Muscle layer of colon (tissue), 2 donors: ENCODE measurements around the gene ERBB2.

ENCODE experiments used
- H3K27ac ChIP-seq: one replicate; pipeline ENCODE4 v1.7.0; 2013; ENCODE audit warnings: low read depth, mild to moderate bottlenecking, low read length, moderate library complexity
- H3K27me3 ChIP-seq, 2 donors: one replicate each; pipeline ENCODE4 v1.7.0; 2013; ENCODE audit warnings: low read length in 2 of 2, mild to moderate bottlenecking in 2 of 2; ENCODE audit not compliant: insufficient read depth in 2 of 2, control insufficient read depth in 1 of 2
- H3K36me3 ChIP-seq: one replicate; pipeline ENCODE4 v1.7.0; 2013; ENCODE audit warnings: mild to moderate bottlenecking, low read length; ENCODE audit not compliant: insufficient read depth
- H3K4me1 ChIP-seq: one replicate; pipeline ENCODE4 v1.7.0; 2013; ENCODE audit warnings: mild to moderate bottlenecking, low read length; ENCODE audit not compliant: insufficient read depth
- H3K4me3 ChIP-seq, 2 donors: one replicate each; pipeline ENCODE4 v1.7.0; 2013; ENCODE audit warnings: low read length in 2 of 2, low read depth in 1 of 2, mild to moderate bottlenecking in 1 of 2, moderate library complexity in 1 of 2
- H3K9ac ChIP-seq: one replicate; pipeline ENCODE4 v1.7.0; 2013; ENCODE audit warnings: low read length
- H3K9me3 ChIP-seq: one replicate; pipeline ENCODE4 v1.7.0; 2013; ENCODE audit warnings: mild to moderate bottlenecking, low read length
- donor health status: abdominal sarcoma.
- donor health status: Adenocarcinoma of cecum.

The ERBB2 gene

DNA sequence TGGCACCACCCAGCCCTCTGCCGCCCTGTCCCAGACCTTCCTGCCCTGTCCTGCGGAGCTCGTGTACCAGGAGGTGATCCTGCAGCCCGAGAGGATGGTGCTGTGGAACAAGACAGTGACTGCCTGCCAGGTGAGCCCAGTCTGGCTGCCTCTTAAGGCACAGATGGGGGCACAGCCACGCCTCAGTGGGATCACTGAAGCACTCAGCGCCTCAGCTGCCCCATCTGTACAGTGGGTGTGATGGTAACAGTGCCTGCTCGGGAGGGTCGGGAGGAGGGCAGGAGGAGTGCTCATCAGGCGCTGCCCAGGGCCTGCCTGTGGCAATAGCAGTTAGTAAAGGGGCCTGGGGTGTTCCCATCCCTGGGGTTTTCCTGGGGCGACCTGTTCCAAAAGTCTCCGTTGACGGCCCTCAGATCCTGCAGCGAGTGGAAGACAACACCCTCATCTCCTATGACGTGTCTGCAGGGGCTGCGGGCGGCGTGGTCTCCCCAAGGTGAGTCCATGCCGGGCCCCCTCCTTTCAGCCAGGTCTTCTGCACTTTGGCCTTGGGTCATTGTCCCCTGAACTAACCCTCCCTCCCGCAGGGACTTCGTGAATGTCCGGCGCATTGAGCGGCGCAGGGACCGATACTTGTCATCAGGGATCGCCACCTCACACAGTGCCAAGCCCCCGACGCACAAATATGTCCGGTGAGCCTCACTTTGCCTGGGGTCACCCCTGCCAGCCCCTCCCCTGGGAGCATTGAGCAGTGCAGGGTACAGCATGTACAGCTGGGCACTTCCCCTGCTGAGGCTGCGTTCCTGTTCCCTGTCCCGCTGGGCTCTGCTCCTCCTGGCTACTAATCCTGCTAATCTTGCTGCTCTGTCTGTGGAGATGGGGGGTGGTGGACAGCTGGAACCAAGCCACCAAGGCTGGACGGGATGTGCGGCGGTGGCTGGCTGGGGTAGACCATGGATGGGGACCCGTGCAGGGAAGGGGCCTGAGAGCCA, 39.2 kb upstream of the ERBB2 start:
- no peak overlapping the region for H3K27ac ChIP-seq
- no peak overlapping the region for H3K9ac ChIP-seq
- H3K36me3 ChIP-seq: peaks cover 29% of the 10 kb centered on the region
- no peaks in the 10 kb centered on the region for H3K4me1 ChIP-seq
- peaks cover 0 to 10% of the 10 kb centered on the region in 2 donors for H3K27me3 ChIP-seq
- no peaks in the 10 kb centered on the region for H3K9me3 ChIP-seq
- no peak overlapping the region for H3K4me3 ChIP-seq

- Histone ChIP-seq H3K4me3 (no peak overlapping the region), H3K36me3 (peaks cover 29% of the 10 kb centered on the region), H3K27ac (no peak overlapping the region), H3K4me1 (no peaks in the 10 kb centered on the region), H3K9me3 (no peaks in the 10 kb centered on the region), H3K9ac (no peak overlapping the region), H3K27me3 (peaks cover 6 to 22% of the 10 kb centered on the region in 2 donors)
Measured at GRCh38 chr17:39661744-39662541, 37.9 kb upstream of the ERBB2 start.

DNA sequence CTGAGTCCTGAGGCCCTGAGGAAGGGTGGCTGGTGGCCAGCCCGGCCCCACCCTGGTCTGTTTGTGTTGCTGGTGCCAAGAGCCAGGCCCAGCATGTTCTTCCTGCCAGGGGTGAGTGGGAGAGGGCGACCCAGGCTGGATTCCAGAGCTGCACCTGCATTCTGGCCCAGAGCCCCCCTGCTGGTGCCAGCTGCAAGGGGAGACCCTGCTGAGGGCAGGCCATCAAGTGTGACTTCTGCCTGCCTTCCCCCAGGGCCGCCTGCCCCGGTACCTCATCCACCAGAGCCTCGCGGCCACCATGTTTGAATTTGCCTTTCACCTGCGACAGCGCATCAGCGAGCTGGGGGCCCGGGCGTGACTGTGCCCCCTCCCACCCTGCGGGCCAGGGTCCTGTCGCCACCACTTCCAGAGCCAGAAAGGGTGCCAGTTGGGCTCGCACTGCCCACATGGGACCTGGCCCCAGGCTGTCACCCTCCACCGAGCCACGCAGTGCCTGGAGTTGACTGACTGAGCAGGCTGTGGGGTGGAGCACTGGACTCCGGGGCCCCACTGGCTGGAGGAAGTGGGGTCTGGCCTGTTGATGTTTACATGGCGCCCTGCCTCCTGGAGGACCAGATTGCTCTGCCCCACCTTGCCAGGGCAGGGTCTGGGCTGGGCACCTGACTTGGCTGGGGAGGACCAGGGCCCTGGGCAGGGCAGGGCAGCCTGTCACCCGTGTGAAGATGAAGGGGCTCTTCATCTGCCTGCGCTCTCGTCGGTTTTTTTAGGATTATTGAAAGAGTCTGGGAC, 37.1 kb upstream of the ERBB2 start:
- H3K36me3 ChIP-seq: peaks cover 27% of the 10 kb centered on the region

DNA sequence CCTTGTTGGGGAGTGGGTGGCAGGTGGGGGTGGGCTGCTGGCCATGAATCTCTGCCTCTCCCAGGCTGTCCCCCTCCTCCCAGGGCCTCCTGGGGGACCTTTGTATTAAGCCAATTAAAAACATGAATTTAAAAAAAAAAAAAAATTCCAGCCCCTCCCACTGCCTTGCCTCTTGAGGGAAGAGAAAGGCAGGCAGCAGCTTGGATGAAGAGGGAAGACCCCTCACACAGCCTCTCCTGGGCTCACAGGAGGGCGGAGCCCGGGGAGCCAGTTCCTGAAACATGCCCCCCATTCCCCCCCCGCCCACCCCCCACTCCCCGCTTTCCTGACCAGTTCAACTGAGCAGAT, 36.5 kb upstream of the ERBB2 start:
- H3K27me3 ChIP-seq: peaks cover 11 to 35% of the 10 kb centered on the region in 2 donors
- no peak overlapping the region for H3K27ac ChIP-seq
- H3K4me3 ChIP-seq: no peak overlapping the region
- peaks cover 2% of the 10 kb centered on the region for H3K4me1 ChIP-seq
- H3K9me3 ChIP-seq: no peaks in the 10 kb centered on the region
- peaks cover 22% of the 10 kb centered on the region for H3K36me3 ChIP-seq
- no peak overlapping the region for H3K9ac ChIP-seq

More for the DNA sequence above, 37.1 kb upstream of the ERBB2 start:
- no peak overlapping the region for H3K27ac ChIP-seq
- H3K9me3 ChIP-seq: no peaks in the 10 kb centered on the region
- H3K4me3 ChIP-seq: no peak overlapping the region
- peaks cover 11 to 30% of the 10 kb centered on the region in 2 donors for H3K27me3 ChIP-seq
- H3K9ac ChIP-seq: no peak overlapping the region
- H3K4me1 ChIP-seq: no peaks in the 10 kb centered on the region

DNA sequence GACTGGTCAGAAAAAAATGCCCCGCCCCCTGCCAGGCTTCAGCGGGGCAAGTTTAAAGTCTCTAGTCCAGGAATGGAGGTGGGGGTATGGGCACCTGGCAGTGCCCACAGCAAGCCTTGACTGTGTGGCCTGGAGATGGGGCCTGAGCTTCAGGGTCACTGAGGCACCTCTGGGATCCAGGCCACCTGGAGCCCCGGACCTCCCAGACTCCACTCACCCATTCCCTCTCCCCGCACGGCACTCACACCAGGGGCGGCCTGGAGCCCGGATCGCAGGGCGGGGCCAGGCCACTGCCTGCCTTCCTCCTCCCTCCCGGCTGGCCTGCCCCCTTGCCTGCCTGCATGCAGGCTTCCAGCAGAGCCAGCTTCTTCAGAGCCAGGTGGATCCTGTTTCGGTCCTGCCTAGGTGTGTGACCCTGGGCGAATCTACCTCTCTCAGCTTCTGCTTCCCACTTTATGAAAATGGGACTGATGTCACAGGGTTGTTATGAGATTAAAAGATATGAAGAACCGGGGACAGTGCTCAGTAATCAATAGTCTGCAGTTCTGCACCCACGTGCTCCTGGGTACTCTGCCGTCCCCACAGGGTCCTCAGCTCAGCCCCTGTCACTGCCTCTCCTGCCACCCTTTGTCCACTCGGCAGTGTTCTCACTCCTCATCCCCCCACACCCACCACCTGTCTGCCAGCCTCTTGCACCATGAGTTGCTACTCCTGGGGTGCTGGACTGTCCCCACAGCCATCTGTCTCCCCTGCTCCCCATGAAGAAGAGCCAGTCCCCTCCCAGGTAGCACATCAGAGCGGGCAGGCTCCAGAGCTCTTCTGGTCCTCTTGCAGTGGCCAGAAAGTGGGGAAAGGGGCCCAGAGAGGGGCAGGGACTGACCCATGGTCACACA, 35.9 kb upstream of the ERBB2 start:
- H3K36me3 ChIP-seq: peaks cover 20% of the 10 kb centered on the region
- H3K4me1 ChIP-seq: peaks cover 6% of the 10 kb centered on the region
- no peak overlapping the region for H3K27ac ChIP-seq

GRCh38 chr17:39664581-39665561, 35.0 kb upstream of the ERBB2 start, which contains the start of gene TCAP:
Gene TCAP (plus strand): TSS chr17:39665349. CDS start chr17:39665360, 11 bp downstream.
- Histone ChIP-seq H3K27me3 (peaks cover 16 to 50% of the 10 kb centered on the region in 2 donors), H3K27ac (no peak within 1 kb of the TSS), H3K36me3 (peaks cover 19% of the 10 kb centered on the region), H3K9ac (no peak within 1 kb of the TSS), H3K4me1 (peaks cover 6% of the 10 kb centered on the region), H3K4me3 (no peak within 1 kb of the TSS), H3K9me3 (no peaks in the 10 kb centered on the region)

More for the DNA sequence above, 35.9 kb upstream of the ERBB2 start:
- Histone ChIP-seq H3K27me3 (peaks cover 16 to 40% of the 10 kb centered on the region in 2 donors), H3K9ac (no peak overlapping the region), H3K9me3 (no peaks in the 10 kb centered on the region), H3K4me3 (no peak overlapping the region)

- peaks cover 19 to 58% of the 10 kb centered on the region in 2 donors for H3K27me3 ChIP-seq
- no peaks in the 10 kb centered on the region for H3K9me3 ChIP-seq
- H3K4me1 ChIP-seq: peaks cover 6% of the 10 kb centered on the region
- no peak overlapping the region for H3K9ac ChIP-seq
- peaks cover 10% of the 10 kb centered on the region for H3K36me3 ChIP-seq
- H3K4me3 ChIP-seq: no peak overlapping the region
- no peak overlapping the region for H3K27ac ChIP-seq
Measured at GRCh38 chr17:39665642-39666224, 34.1 kb upstream of the ERBB2 start.

GRCh38 chr17:39666231-39666600, 33.6 kb upstream of the ERBB2 start:
- peaks cover 6% of the 10 kb centered on the region for H3K4me1 ChIP-seq
- H3K27ac ChIP-seq: no peak overlapping the region
- H3K9ac ChIP-seq: no peak overlapping the region
- peaks cover 24 to 63% of the 10 kb centered on the region in 2 donors for H3K27me3 ChIP-seq
- no peak overlapping the region for H3K4me3 ChIP-seq
- H3K36me3 ChIP-seq: peaks cover 8% of the 10 kb centered on the region
- no peaks in the 10 kb centered on the region for H3K9me3 ChIP-seq

GRCh38 chr17:39666601-39667261, 33.1 kb upstream of the ERBB2 start:
- H3K4me3 ChIP-seq: no peak overlapping the region
- peaks cover 25 to 68% of the 10 kb centered on the region in 2 donors for H3K27me3 ChIP-seq
- no peaks in the 10 kb centered on the region for H3K9me3 ChIP-seq
- no peak overlapping the region for H3K27ac ChIP-seq
- H3K4me1 ChIP-seq: peaks cover 6% of the 10 kb centered on the region
- peaks cover 3% of the 10 kb centered on the region for H3K36me3 ChIP-seq
- H3K9ac ChIP-seq: no peak overlapping the region
